ENCODE results near the gene F13B.
"Not testable (repeated sequence)": the region's sequence is repeated elsewhere in the genome, so short reads cannot be mapped to it uniquely, and the experiment has no call there.

The F13B gene

DNA sequence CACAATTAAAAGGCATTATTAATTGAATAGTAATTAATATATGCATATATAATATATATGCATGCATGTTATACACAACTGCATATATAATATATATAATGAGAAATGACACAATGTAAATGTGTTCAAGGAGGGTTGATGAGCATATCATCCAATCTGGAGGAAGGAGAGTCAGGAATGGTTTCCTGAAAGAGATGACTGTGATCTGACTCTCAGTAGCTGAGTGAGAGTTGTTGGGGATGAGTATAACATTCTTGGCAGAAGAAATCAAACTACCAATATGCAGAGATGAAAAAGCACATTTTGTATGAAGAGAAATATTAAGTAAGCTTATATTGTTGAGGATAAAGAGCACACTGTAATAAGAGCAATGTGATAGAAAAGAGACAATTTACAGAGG is 37.3 kb downstream of the F13B start:
- Mint-ChIP-seq H3K4me1 (ENCODE audit: low read depth in 2 of 2) (no peaks in the 10 kb centered on the region), H3K27ac (no peak overlapping the region), H3K4me3 (no peak overlapping the region), H3K27me3 (no peaks in the 10 kb centered on the region), H3K36me3 (ENCODE audit: insufficient read depth) (no peaks in the 10 kb centered on the region), H3K9me3 (no peaks in the 10 kb centered on the region)
- DNase-seq = no peak
- ATAC-seq (replicated peaks) = no peak

DNA sequence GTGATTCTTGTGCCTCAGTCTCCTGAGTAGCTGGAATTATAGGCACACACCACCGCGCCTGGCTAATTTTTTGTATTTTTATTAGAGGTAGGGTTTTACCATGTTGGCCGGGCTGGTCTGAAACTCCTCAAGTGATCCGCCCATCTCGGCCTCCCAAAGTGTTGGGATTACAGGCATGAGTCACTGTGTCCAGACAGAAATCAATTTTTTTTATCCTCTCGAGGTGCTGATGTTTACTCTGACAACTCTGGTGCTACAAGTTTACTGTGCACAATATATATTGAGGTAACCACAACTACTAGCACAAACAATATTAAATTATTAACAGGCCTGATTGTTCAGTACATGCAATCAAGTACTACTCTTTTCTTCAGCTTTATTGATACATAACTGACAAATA is 39.7 kb downstream of the F13B start:
- Mint-ChIP-seq H3K9me3 (no peaks in the 10 kb centered on the region), H3K27me3 (no peaks in the 10 kb centered on the region), H3K27ac (no peak overlapping the region), H3K4me3 (no peak overlapping the region), H3K4me1 (ENCODE audit: low read depth in 2 of 2) (no peaks in the 10 kb centered on the region), H3K36me3 (ENCODE audit: insufficient read depth) (no peaks in the 10 kb centered on the region)
- no peak for DNase-seq
- ATAC-seq (replicated peaks) = no peak

DNA sequence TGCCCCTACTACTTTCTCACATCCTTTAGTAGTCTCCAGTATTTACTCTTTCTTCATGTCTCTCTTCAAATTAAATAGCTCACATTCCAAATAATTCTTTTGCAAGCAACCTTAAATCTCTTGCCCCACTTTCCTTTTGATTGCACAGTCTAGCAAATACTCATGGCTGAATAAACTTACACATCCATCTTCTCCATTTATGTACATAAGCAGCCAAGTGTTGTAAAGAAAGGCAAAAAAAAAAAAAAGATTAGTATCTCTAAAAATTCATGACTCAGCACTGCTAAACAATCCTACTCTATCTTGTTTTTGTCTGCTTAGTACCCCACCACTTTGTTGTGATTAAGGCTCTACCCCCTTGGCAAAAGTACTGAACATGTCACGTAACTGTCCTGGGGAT is 42.6 kb downstream of the F13B start:
- H3K9me3 Mint-ChIP-seq = no peaks in the 10 kb centered on the region
- H3K27ac Mint-ChIP-seq = no peak overlapping the region
- no peaks in the 10 kb centered on the region for H3K36me3 Mint-ChIP-seq (ENCODE audit: insufficient read depth)
- ATAC-seq (replicated peaks) (no peak), DNase-seq (no peak)
- no peaks in the 10 kb centered on the region for H3K4me1 Mint-ChIP-seq (ENCODE audit: low read depth in 2 of 2)
- no peaks in the 10 kb centered on the region for H3K27me3 Mint-ChIP-seq
- no peak overlapping the region for H3K4me3 Mint-ChIP-seq

DNA sequence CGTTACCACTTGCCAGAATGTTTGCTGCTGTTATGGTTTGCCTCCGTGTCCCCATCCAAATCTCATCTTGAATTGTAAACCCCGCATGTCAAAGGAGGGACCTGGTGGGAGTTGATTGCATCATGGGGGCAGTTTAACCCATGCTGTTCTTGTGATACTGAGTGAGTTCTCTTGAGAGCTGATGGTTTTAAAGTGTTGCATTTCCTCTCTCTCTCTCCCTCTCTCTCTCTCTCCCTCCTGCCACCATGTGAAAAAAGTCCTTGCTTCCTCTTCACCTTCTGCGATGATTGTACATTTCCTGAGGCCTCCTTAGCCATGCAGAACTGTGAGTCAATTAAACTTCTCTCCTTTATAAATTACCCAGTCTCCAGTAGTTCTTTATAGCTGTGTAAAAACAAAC is 45.3 kb downstream of the F13B start:
- no peak for ATAC-seq (replicated peaks)
- DNase-seq = no peak
- Mint-ChIP-seq H3K4me1 (ENCODE audit: low read depth in 2 of 2) (no peaks in the 10 kb centered on the region), H3K27ac (no peak overlapping the region), H3K9me3 (no peaks in the 10 kb centered on the region), H3K27me3 (no peaks in the 10 kb centered on the region), H3K36me3 (ENCODE audit: insufficient read depth) (no peaks in the 10 kb centered on the region), H3K4me3 (no peak overlapping the region)

DNA sequence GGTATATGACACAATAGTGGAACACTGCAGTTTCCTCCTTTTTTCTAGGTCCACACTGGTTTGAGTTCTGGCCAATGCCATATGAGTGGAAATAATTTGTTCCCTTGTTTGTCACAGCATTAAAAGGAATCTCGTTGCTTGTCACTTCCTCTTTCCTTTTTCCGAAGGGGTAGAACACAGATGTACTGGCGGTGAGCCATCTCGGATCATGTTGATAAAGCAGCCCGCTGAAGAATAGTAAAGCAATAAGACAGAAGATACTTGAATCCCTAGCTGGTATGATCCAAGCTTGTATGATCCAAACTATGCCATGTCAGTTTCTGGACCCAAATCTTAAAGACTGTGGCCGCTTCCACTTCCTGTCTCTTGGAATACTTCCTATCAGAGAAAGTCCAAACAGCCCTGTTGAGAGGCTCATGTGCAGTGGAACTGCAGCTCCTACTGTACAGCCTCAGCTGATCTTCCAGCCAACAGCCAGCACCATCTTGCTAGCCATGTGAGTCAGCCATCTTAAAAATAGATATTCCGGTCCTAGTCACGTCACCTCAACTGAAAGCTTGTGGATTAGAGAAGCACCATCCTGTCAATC is 49.4 kb downstream of the F13B start:
- no peaks in the 10 kb centered on the region for H3K9me3 Mint-ChIP-seq
- DNase-seq = no peak

DNA sequence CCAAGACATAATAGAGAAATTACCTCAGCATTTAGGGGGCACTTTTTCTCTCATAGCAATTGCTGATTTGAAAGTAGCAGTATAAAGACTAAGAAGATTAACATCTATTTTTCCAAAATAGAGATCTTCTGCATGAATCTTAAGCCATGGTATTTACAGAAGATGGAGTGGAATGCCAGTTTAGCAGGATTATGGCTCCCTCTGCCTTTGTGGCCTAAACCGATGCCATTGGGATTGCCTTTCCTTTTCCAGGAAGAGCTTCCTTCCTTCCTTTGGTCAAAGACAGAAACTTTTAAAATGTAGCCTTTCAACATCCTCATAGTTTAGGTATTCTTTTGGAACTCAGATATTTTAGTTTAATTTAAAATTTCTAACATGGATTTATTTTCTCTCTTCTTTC is 50.3 kb downstream of the F13B start:
- Mint-ChIP-seq H3K27me3 (no peaks in the 10 kb centered on the region), H3K36me3 (ENCODE audit: insufficient read depth) (no peaks in the 10 kb centered on the region), H3K4me1 (ENCODE audit: low read depth in 2 of 2) (no peaks in the 10 kb centered on the region), H3K9me3 (peaks cover under 1 to 2% of the 10 kb centered on the region in 2 donors), H3K27ac (no peak overlapping the region), H3K4me3 (no peak overlapping the region)
- DNase-seq = no peak
- no peak for ATAC-seq (replicated peaks)

More for the DNA sequence above, 49.4 kb downstream of the F13B start:
- no peaks in the 10 kb centered on the region for H3K4me1 Mint-ChIP-seq (ENCODE audit: low read depth in 2 of 2)
- no peaks in the 10 kb centered on the region for H3K27me3 Mint-ChIP-seq
- H3K36me3 Mint-ChIP-seq (ENCODE audit: insufficient read depth) = no peaks in the 10 kb centered on the region
- no peak for ATAC-seq (replicated peaks)
- H3K4me3 Mint-ChIP-seq = no peak overlapping the region
- no peak overlapping the region for H3K27ac Mint-ChIP-seq

DNA sequence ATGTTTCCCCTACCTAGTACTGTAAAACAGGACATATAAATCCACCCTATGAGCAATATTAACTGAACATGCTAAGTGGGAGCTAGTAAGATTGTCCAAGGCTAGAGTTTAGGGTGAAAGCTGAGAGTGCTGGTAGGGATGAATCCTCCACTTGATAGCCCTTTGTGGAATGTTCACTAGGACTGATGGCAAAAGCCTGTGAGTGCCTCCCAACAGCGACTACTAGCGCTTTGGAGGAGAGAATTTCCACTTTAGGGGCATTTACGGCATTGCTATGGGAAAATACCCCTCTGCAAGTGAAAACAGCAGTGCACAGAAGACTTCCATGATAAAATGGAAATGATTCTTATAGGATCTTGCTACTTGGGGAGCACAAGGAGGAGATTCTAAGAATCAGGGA is 53.8 kb downstream of the F13B start:
- H3K27me3 Mint-ChIP-seq = no peaks in the 10 kb centered on the region
- no peak overlapping the region for H3K27ac Mint-ChIP-seq
- peaks cover 3 to 6% of the 10 kb centered on the region in 2 donors for H3K9me3 Mint-ChIP-seq
- H3K4me3 Mint-ChIP-seq = no peak overlapping the region
- ATAC-seq (replicated peaks) (no peak), DNase-seq (no peak)
- H3K36me3 Mint-ChIP-seq (ENCODE audit: insufficient read depth) = no peaks in the 10 kb centered on the region
- H3K4me1 Mint-ChIP-seq (ENCODE audit: low read depth in 2 of 2) = no peaks in the 10 kb centered on the region

DNA sequence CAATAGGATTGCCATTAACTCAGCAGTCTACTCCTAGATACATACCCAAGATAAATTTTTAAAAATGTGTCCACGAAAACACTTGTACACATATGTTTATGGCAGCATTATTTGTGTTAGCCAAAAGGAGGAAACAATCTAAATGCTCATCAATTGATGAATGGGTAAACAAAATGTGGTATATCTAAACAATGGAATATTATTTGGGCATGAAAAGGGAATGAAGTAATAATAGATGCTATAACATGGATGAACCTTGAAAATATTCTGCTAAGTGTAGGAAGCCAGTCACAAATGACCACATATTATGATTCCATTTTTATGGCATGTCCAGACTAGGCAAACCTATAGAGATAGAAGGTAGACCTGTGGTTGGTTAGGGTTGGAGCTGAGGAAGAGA is 55.4 kb downstream of the F13B start:
- ATAC-seq (replicated peaks) (no peak), DNase-seq (no peak)
- Mint-ChIP-seq H3K4me3 (no peak overlapping the region), H3K27ac (no peak overlapping the region), H3K36me3 (ENCODE audit: insufficient read depth) (no peaks in the 10 kb centered on the region), H3K9me3 (peaks cover 3 to 6% of the 10 kb centered on the region in 2 donors), H3K4me1 (ENCODE audit: low read depth in 2 of 2) (no peaks in the 10 kb centered on the region), H3K27me3 (no peaks in the 10 kb centered on the region)

DNA sequence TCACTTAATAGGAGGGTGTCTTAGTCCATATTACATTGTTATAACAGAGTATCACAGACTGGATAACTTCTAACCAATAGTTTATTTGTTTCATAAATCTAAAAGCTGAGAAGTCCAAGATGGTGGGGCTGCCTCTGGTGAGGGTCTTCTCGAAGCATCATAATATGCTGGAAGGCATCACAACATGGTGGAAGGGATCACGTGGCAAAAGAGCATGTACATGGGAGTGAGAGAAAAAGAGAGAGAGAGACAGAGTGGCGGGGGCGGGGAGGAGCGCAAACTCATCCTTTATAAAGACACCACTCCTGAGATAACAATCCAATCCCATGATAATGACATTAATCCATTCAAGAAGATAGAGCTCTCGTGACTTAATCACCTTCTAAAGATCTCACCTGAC is 58.2 kb downstream of the F13B start:
- Mint-ChIP-seq H3K9me3 (peaks cover 3 to 6% of the 10 kb centered on the region in 2 donors), H3K27me3 (peaks cover 0 to under 1% of the 10 kb centered on the region in 2 donors), H3K4me3 (no peak overlapping the region)

DNA sequence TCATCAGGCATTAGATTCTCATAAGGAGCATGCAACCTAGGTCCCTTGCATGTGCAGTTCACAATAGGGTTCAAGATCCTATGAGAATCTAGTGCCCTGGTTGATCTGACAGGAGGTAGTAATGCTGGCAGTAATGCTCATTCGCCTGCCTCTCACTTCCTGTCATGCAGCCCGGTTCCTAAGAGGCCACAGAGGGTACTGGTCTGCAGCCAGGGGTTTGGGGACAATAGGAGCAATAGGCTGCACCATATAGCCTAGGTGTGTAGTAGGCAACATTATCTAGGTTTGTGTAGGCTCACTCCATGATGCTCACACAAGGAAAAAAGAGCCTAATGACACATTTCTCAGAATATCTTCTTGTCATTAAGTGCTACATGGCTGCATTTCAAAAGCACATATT is 63.9 kb downstream of the F13B start:
- Mint-ChIP-seq H3K4me1 (ENCODE audit: low read depth in 2 of 2) (no peaks in the 10 kb centered on the region), H3K36me3 (ENCODE audit: insufficient read depth) (no peaks in the 10 kb centered on the region), H3K27ac (no peak overlapping the region), H3K9me3 (no peaks in the 10 kb centered on the region), H3K27me3 (peaks cover 0 to 6% of the 10 kb centered on the region in 2 donors), H3K4me3 (no peak overlapping the region)
- no peak for DNase-seq
- no peak for ATAC-seq (replicated peaks)

More for the DNA sequence above, 58.2 kb downstream of the F13B start:
- ATAC-seq (replicated peaks) (no peak), DNase-seq (no peak)
- H3K27ac Mint-ChIP-seq = no peak overlapping the region
- no peaks in the 10 kb centered on the region for H3K36me3 Mint-ChIP-seq (ENCODE audit: insufficient read depth)
- H3K4me1 Mint-ChIP-seq (ENCODE audit: low read depth in 2 of 2) = no peaks in the 10 kb centered on the region

DNA sequence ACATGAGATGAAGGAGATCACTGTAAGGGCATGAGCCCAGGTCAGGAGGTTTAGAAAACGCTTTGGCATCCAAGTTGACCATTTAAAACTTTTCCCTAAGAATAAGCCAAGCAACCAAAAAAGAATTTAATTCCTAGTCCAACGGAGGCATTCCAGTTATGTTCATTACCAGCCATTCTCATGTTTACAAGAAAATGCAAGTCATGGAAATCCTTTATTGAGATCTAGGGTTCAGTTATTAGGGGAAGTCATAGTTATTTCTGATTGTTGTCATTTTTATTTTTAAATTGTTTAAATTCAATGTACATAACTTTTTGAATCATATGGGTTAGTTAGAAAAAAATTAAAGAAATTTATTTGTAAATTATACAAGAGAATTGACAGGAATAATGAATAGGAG is 65.2 kb downstream of the F13B start:
- Mint-ChIP-seq H3K4me1 (ENCODE audit: low read depth in 2 of 2) (no peaks in the 10 kb centered on the region), H3K4me3 (no peak overlapping the region), H3K27me3 (peaks cover 0 to 6% of the 10 kb centered on the region in 2 donors), H3K9me3 (no peaks in the 10 kb centered on the region), H3K27ac (no peak overlapping the region), H3K36me3 (ENCODE audit: insufficient read depth) (no peaks in the 10 kb centered on the region)
- no peak for DNase-seq
- no peak for ATAC-seq (replicated peaks)

DNA sequence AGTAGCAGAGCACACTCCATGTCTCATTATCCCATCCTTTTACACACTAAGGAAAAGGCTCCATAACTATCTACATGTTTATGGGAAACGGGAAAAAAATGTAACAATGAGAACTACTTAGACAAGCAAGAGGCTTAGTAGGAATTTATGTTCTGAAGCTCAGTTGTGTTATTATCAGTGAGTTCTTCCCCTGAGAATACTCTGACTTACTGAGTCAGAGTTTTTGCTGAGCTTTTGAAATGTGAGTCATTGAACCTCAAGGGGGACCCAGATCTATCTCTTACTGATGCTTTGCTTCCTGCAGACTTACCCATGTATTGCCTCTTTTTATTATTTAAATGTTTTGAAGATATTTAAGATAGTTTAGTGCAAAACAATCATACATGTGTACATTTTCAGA is 69.6 kb downstream of the F13B start:
- H3K27me3 Mint-ChIP-seq = no peaks in the 10 kb centered on the region
- no peaks in the 10 kb centered on the region for H3K36me3 Mint-ChIP-seq (ENCODE audit: insufficient read depth)
- no peaks in the 10 kb centered on the region for H3K9me3 Mint-ChIP-seq
- H3K27ac Mint-ChIP-seq = no peak overlapping the region
- H3K4me1 Mint-ChIP-seq (ENCODE audit: low read depth in 2 of 2) = no peaks in the 10 kb centered on the region
- no peak for DNase-seq
- no peak for ATAC-seq (replicated peaks)
- no peak overlapping the region for H3K4me3 Mint-ChIP-seq

DNA sequence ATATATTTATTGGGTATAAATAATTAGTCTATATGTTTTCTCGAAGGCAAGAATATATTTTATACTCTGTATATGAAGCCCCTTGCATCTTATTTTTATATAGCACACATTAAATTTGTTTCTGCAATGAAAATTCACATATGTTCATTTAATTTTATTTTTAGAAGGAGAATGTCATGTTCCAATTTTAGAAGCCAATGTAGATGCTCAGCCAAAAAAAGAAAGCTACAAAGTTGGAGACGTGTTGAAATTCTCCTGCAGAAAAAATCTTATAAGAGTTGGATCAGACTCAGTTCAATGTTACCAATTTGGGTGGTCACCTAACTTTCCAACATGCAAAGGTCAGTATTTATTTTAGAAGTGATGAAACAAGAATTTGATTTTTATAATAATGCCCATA is 73.1 kb downstream of the F13B start:
- H3K4me3 Mint-ChIP-seq = no peak overlapping the region
- no peaks in the 10 kb centered on the region for H3K9me3 Mint-ChIP-seq

DNA sequence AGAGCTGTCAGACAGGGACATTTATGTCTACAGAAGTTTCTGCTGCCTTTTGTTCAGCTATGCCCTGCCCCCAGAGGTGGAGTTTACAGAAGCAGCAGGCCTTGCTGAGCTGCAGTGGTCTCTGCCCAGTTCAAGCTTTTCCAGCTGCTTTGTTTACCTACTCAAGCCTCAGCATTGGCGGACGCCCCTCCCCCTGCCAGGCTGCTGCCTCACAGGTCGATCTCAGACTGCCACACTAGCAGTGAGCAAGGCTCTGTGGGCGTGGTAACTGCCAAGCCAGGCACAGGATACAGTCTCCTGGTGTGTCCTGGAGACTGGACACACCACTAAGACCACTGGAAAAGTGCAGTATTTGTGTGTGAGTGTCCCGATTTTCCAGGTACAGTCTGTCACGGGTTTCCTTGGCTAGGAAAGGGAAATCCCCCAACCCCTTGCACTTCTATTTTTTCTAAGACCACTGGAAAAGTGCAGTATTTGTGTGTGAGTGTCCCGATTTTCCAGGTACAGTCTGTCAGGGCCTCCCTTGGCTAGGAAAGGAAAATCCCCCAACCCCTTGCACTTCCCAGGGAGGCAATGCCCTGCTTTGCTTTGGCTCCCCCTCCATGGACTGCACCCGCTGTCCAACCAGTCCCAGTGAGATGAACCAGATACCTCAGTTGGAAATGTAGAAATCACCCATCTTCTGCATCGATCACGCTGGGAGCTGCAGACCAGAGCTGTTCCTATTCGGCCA is 75.0 kb downstream of the F13B start:
- H3K9me3 Mint-ChIP-seq; H3K4me3 Mint-ChIP-seq; ATAC-seq (replicated peaks); H3K27ac Mint-ChIP-seq; H3K36me3 Mint-ChIP-seq (ENCODE audit: insufficient read depth); H3K4me1 Mint-ChIP-seq (ENCODE audit: low read depth in 2 of 2); DNase-seq: not testable (repeated sequence)
- peaks cover 0 to 15% of the 10 kb centered on the region in 2 donors for H3K27me3 Mint-ChIP-seq

More for the DNA sequence above, 73.1 kb downstream of the F13B start:
- H3K36me3 Mint-ChIP-seq (ENCODE audit: insufficient read depth) = no peaks in the 10 kb centered on the region
- no peaks in the 10 kb centered on the region for H3K4me1 Mint-ChIP-seq (ENCODE audit: low read depth in 2 of 2)
- ATAC-seq (replicated peaks) = no peak
- H3K27me3 Mint-ChIP-seq = peaks cover 0 to 15% of the 10 kb centered on the region in 2 donors
- no peak for DNase-seq
- no peak overlapping the region for H3K27ac Mint-ChIP-seq
